ENCODE measurements around the gene GNG7. TPM values are rescaled to one million over a fixed set of nuclear protein-coding genes. Genes with fewer than 3 reads are reported as not detected.
"Not testable (repeated sequence)": the region's sequence is repeated elsewhere in the genome, so short reads cannot be mapped to it uniquely, and the experiment has no call there.

GNG7 gene
- total RNA-seq, 1 experiment from 2014 or later, result 0.87 TPM

DNA sequence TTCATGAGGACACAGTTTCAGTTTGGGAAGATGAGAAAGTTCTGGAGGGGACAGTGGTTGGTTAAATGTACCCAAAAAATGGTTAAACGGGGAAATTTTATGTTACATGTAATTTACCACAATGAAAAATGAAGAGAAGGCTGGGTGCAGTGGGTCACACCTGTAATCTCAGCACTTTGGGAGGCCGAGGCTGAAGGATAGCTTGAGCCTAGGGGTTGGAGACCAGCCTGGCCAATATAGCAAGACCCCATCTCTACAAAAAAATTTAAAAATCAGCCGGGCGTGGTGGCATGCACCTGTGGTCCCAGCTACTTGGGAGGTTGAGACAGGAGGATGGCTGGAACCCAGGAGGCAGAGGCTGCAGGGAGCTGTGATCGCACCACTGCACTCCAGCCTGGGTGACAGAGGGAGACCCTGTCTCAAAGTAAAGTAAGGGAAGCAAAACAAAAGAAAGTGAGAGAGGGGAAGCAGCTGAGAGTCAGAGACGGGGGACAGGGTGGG, 17.2 kb downstream of the GNG7 start:
- no peak for DNase-seq
- no peaks in the 10 kb centered on the region for H3K9me3 Mint-ChIP-seq (ENCODE audit: low read depth, unreplicated experiment)
- H3K27me3 Mint-ChIP-seq (ENCODE audit: unreplicated experiment), result no peaks in the 10 kb centered on the region
- intact Hi-C loops (cut with micrococcal nuclease; ENCODE audit: unreplicated experiment), result no loop called here
- no peak overlapping the region for H3K4me3 Mint-ChIP-seq (ENCODE audit: low read depth, unreplicated experiment)
- BruUV-seq (replicated peaks), result no TSS peak
- TF ChIP-seq, protein P1, sequence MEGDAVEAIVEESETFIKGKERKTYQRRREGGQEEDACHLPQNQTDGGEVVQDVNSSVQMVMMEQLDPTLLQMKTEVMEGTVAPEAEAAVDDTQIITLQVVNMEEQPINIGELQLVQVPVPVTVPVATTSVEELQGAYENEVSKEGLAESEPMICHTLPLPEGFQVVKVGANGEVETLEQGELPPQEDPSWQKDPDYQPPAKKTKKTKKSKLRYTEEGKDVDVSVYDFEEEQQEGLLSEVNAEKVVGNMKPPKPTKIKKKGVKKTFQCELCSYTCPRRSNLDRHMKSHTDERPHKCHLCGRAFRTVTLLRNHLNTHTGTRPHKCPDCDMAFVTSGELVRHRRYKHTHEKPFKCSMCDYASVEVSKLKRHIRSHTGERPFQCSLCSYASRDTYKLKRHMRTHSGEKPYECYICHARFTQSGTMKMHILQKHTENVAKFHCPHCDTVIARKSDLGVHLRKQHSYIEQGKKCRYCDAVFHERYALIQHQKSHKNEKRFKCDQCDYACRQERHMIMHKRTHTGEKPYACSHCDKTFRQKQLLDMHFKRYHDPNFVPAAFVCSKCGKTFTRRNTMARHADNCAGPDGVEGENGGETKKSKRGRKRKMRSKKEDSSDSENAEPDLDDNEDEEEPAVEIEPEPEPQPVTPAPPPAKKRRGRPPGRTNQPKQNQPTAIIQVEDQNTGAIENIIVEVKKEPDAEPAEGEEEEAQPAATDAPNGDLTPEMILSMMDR (IDR thresholded peaks at IDR 0.05; ENCODE audit: unreplicated experiment), result no peak
- H3K4me1 Mint-ChIP-seq (ENCODE audit: low read depth, unreplicated experiment), result no peaks in the 10 kb centered on the region
- CTCF ChIA-PET, result interaction anchor here (0.6 kb wide), 1 partner anchor 17 kb away, joined by 3 read pairs; the partner anchor contains the start of gene GNG7
- no peak overlapping the region for H3K27ac Mint-ChIP-seq (ENCODE audit: unreplicated experiment)
- H3K36me3 Mint-ChIP-seq (ENCODE audit: insufficient read depth, unreplicated experiment), result no peaks in the 10 kb centered on the region

DNA sequence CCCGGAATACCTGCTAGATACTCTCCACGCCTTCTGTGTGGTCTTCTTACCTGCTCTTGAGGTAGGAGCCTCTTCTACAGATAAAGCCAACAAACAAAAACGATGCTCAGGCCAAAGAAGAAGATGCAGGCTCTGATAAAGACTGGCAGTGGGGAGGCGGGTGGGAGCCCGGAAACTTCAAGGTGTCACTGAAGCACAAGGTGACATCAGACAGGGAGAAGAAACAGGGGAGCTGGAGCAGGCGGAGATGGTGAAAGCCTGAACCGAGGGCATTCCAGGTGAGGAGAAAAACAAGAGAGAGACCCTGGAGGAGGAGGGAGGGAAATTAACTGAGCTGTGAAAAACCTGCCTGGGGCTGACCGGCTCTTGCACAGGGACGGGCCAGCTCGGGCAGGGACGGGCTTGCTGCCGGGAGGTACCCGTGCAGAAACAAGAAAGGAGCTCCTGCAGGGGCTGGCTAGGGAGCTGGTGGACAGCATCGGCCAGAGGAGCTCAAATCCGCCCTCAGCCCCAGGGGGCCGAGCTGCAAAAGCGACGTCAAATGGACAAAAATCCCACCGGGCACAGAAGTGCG, 19.0 kb downstream of the GNG7 start:
- intact Hi-C loops (cut with micrococcal nuclease; ENCODE audit: unreplicated experiment), result no loop called here
- no TSS peak for BruUV-seq (replicated peaks)
- peaks cover 4% of the 10 kb centered on the region for H3K36me3 Mint-ChIP-seq (ENCODE audit: insufficient read depth, unreplicated experiment)
- H3K27me3 Mint-ChIP-seq (ENCODE audit: unreplicated experiment), result no peaks in the 10 kb centered on the region
- H3K4me1 Mint-ChIP-seq (ENCODE audit: low read depth, unreplicated experiment), result no peaks in the 10 kb centered on the region
- no peak for DNase-seq
- CTCF ChIA-PET, result no interaction called here
- H3K27ac Mint-ChIP-seq (ENCODE audit: unreplicated experiment), result no peak overlapping the region
- no peak overlapping the region for H3K4me3 Mint-ChIP-seq (ENCODE audit: low read depth, unreplicated experiment)
- peaks cover 4% of the 10 kb centered on the region for H3K9me3 Mint-ChIP-seq (ENCODE audit: low read depth, unreplicated experiment)
- TF ChIP-seq, protein P1 (IDR thresholded peaks at IDR 0.05; ENCODE audit: unreplicated experiment), result no peak

DNA sequence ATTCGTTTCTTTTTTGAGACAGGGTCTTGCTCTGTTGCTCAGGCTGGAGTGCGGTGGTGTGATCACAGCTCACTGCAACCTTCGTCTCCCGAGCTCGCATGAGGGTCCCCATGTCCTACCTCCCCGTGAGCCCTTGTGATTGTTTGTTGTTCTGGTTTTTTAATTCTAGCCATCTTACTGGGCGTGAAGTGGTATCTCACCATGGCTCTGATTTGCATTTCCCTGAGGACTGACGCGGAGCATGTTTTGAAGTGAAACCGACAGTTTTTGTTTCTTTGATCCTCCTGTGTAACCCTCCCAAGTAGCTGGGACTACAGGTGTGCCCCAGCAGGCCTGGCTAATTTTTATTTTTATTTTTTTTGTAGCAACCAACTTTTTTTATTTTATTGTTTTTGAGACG, 21.7 kb downstream of the GNG7 start:
- peaks cover 4% of the 10 kb centered on the region for H3K9me3 Mint-ChIP-seq (ENCODE audit: low read depth, unreplicated experiment)
- no peak overlapping the region for H3K27ac Mint-ChIP-seq (ENCODE audit: unreplicated experiment)
- no peaks in the 10 kb centered on the region for H3K4me1 Mint-ChIP-seq (ENCODE audit: low read depth, unreplicated experiment)
- BruUV-seq (replicated peaks), result no TSS peak
- TF ChIP-seq, protein P1 (IDR thresholded peaks at IDR 0.05; ENCODE audit: unreplicated experiment), result no peak
- peaks cover 19% of the 10 kb centered on the region for H3K27me3 Mint-ChIP-seq (ENCODE audit: unreplicated experiment)
- peaks cover 5% of the 10 kb centered on the region for H3K36me3 Mint-ChIP-seq (ENCODE audit: insufficient read depth, unreplicated experiment)
- intact Hi-C loops (cut with micrococcal nuclease; ENCODE audit: unreplicated experiment), result no loop called here
- no peak overlapping the region for H3K4me3 Mint-ChIP-seq (ENCODE audit: low read depth, unreplicated experiment)
- CTCF ChIA-PET, result no interaction called here
- no peak for DNase-seq

DNA sequence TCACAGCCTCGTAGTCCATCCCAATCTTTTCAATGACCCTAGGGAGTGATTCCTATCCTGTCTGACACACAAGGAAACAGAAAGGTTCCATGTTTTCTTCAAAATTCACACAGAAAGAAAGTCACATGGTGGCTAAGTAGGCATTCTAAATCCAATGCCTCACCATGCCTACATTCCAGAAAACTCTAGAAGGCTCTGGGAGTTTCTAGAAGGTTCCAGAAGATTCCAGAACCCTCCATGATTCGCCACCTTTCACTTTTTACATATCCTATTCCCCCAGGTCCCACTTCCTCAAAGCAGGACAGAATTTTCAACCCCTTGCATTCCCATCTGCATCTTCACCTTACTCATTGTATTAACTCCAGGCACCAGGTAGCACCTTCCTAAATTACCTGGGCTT, 23.1 kb downstream of the GNG7 start:
- TF ChIP-seq, protein P1 (IDR thresholded peaks at IDR 0.05; ENCODE audit: unreplicated experiment), result no peak
- H3K4me3 Mint-ChIP-seq (ENCODE audit: low read depth, unreplicated experiment), result no peak overlapping the region
- H3K27me3 Mint-ChIP-seq (ENCODE audit: unreplicated experiment), result peaks cover 29% of the 10 kb centered on the region
- no peak for DNase-seq
- BruUV-seq (replicated peaks), result no TSS peak
- intact Hi-C loops (cut with micrococcal nuclease; ENCODE audit: unreplicated experiment), result no loop called here
- H3K4me1 Mint-ChIP-seq (ENCODE audit: low read depth, unreplicated experiment), result no peaks in the 10 kb centered on the region
- CTCF ChIA-PET, result no interaction called here
- H3K9me3 Mint-ChIP-seq (ENCODE audit: low read depth, unreplicated experiment), result peaks cover 4% of the 10 kb centered on the region
- H3K27ac Mint-ChIP-seq (ENCODE audit: unreplicated experiment), result no peak overlapping the region
- H3K36me3 Mint-ChIP-seq (ENCODE audit: insufficient read depth, unreplicated experiment), result peaks cover 5% of the 10 kb centered on the region

DNA sequence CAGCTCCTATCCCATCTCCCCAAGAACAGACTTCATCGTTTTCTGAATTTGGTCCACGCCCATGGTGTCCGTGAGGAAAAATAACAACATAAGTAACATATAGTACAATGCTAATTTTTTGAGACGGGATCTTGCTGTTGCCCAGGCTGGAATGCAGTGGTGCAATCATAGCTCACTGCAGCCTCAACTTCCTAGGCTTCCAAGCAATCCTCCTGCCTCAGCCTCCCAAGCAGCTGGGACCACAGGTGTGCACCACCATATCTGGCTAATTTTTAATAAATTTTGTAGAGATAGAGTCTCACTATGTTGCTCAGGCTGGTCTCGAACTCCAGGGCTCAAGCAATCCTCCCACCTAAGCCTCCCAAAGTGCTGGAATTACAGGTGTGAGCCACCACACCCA, 23.5 kb downstream of the GNG7 start:
- CTCF ChIA-PET; H3K4me1 Mint-ChIP-seq (ENCODE audit: low read depth, unreplicated experiment); DNase-seq; intact Hi-C loops (cut with micrococcal nuclease; ENCODE audit: unreplicated experiment); H3K9me3 Mint-ChIP-seq (ENCODE audit: low read depth, unreplicated experiment); BruUV-seq (replicated peaks); H3K4me3 Mint-ChIP-seq (ENCODE audit: low read depth, unreplicated experiment); H3K27ac Mint-ChIP-seq (ENCODE audit: unreplicated experiment); H3K36me3 Mint-ChIP-seq (ENCODE audit: insufficient read depth, unreplicated experiment): not testable (repeated sequence)
- H3K27me3 Mint-ChIP-seq (ENCODE audit: unreplicated experiment), result peaks cover 29% of the 10 kb centered on the region

All from Calu3 (cell line).